ENCODE results near the gene KLRB1.
"Not testable (repeated sequence)": the region's sequence is repeated elsewhere in the genome, so short reads cannot be mapped to it uniquely, and the experiment has no call there.

Gene KLRB1

DNA sequence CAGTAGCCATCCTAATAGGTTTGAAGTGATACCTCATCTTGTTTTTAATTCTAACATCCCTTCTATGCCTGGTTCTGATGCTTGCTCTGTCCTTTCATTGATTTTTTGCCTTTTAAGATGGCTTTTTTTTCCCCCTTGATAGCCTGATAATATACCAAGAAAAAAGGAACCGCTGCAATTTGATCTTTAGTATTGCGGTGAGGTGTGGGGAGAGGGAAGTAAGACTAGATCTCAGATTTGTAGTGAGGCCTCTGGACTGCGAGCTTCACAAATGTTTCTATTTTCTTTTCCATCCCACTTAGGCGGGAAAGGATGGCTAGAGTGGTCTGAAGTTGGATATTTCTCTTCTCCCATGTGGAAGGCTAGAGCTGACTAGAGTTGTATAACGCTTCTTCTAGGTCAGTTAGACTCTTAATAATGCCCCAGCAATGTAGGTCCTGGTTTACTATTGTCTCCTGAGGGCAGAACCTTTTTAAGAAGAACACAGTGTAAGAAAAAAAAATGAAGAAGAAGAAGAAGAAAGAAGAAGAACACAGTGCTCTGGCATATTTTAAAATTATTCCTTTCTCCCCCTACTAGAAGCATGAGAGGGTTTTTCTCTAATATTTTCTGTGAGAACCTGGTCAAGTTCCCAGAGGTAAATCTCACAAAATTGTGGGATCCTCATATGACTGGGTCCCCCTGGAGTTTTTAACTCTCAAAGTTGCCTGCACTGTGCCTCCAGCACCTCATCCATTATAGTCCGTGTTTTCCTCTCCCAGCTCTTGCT lies 11.9 kb upstream of the KLRB1 start:
- no peak for DNase-seq

DNA sequence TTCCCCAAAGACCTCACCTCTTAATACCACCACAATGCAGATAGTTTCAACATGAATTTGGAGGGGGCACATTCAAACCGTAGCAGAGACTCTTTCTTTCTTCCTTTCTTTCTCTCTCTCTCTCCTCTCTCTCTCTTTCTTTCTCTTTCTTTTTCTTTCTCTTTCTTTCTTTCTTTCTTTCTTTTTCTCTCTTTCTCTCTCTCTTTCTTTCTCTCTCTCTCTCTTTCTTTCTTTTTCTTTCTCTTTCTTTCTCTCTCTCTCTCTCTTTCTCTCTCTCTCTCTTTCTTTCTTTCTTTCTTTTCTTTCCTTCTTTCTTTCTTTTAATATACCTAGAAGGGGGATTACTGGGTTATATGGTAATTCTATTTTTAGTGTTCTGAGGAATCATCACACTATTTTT lies 11.2 kb upstream of the KLRB1 start:
- DNase-seq: not testable (repeated sequence)

DNA sequence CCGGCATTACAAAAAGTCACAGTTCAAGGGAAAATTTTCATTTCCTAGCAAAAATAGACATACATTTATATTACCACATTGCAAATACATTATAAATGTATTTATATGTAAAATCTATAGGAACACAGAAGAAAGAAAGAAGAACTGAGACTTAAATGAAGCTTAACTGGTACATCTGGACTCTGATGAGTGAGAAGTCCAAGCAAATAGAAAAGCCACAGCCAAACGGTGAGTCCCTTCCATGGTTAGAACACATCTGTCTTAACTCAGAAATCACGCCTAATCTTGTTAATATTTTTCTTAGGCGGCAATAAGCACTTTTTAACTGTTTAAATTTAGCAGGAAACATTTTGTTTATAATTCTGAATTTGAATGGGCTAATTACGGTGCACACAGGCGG lies 9.4 kb upstream of the KLRB1 start:
- no peak for DNase-seq

DNA sequence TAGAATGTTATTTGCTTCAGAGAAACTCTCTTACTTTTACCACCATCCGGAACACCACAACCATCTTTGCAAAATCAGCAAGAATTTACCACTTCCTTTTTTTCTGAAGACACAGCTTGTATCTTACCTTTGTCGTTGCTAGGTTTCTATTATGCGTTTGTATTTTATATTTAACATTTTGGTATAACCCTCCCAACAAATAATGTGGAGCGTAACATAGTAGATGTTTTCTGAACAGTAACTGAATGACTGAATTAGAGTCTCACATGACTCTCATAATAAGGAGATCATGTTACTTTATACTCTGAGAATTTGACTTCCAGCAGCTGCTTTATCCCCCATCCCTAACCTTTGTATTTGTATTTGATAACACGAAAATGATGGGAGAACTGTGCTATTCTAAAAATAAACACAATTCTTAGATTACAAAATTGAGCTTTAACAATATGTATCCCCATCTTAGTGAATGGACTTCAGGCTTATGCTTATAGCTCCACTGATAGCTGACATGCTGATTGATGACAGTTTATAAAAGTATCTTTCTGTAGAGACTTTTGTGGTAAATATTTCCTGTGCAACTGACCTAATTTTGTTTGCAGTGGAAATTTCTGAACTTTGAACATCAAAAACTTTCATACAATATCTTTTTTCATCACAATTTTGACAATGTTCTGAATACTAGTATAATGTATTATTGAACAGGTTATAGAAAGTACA lies 7.9 kb upstream of the KLRB1 start:
- DNase-seq: peak; percentile 77

DNA sequence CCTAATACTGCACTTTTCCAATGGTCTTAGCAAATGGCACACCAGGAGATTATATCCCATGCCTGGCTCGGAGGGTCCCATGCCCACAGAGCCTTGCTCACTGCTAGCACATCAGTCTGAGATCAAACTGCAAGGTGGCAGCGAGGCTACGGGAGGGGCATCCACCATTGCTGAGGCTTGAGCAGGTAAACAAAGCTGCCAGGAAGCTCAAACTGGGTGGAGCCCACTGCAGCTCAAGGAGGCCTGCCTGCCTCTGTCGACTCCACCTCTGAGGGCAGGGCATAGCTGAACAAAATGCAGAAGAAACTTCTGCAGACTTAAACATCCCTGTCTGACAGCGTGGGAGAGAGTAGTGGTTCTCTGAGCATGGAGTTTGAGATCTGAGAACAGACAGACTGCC lies 2.9 kb upstream of the KLRB1 start:
- DNase-seq: not testable (repeated sequence)

DNA sequence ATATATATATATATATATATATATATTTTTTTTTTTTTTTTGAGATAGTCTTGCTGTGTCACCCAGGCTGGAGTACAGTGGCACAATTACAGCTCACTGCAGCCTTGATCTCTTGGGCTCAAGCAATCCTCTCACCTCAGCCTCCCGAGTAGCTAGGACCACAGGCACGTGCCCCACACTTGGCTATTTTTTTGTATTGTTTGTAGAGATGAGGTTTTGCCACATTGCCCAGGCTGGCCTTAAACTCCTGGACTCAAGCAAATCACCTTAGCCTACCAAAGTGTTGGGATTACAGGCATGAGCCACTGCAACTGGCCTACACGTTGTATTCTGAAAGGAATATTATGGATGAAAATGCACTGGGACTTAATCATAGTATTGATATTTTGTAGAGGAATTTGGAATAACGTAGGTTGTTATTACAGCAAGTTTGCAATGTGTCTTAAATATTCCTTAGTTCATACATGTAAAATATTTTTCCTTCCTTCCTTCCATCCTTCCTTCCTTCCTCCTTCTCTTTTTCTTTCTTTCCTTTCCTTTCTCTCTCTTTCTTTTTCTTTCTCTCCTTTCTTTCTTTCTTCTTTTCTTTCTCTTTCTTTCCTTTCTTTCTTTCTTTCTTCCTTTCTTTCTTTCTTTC lies 862 bp downstream of the KLRB1 start:
- peak; percentile 28 for DNase-seq

DNA sequence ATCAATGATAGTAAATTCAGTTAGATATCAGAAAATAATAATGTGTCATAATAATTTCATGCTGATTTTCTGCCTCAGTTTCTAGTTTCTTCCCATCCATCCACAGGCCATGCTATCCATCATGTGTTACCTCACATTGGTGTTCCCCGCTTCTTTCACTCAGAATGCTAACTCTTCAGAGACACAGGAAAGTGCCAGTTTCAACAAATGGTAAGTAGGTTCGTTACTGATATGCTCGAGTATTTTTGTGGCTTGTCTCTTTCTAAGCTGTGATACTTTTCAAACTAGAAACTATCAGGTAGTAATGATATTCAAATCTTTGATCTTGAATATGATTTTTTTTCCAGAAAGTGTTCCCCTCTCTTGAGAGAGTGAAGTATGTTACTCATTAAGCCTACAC lies 1.5 kb downstream of the KLRB1 start:
- no peak for DNase-seq

DNA sequence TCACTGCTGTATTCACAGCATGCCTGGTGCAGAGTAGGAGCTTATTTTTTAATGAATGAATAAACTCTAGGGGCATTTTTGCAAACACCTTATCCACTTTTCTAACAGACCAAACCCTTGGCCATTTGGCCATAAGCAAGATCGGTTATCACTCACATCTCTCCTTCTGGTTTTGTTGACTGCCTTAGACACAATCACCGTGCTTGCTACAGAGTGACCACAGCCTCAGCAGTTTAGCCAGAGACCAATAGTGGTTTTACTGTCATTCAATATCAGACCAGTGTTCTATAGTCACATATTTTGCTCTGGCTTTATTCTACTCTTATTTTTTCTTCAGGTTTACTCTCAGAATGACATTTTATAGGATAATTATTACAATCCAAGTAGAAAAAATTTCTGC lies 2.2 kb downstream of the KLRB1 start:
- no peak for DNase-seq

DNA sequence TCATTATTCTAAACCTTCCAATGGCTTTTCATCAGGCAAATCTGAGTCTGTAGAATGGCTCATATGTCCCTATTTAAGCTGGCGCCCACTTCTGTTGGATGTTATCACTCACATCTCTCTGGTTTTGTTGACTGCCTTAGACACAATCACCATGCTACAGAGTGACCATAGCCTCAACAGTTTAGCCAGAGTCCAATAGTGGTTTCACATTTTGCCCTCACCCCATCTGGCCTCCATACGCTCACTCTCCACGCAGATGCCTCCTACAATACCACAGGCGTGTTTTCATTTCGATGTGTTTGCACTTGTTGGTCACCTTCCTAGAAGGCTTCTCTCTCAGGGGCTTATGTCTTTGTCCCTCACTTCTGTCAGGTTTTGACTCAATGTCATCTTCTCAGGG lies 3.4 kb downstream of the KLRB1 start:
- no peak for DNase-seq

DNA sequence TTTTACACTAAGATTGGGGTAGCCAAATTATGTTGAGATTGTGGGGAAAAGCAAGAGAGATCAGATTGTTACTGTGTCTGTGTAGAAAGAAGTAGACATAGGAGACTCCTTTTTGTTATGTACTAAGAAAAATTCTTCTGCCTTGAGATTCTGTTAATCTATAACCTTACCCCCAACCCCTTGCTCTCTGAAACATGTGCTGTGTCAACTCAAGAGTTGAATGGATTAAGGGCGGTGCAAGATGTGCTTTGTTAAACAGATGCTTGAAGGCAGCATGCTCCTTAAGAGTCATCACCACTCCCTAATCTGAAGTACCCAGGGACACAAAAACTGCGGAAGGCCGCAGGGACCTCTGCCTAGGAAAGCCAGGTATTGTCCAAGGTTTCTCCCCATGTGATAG lies 7.3 kb downstream of the KLRB1 start:
- not testable (repeated sequence) for DNase-seq

DNA sequence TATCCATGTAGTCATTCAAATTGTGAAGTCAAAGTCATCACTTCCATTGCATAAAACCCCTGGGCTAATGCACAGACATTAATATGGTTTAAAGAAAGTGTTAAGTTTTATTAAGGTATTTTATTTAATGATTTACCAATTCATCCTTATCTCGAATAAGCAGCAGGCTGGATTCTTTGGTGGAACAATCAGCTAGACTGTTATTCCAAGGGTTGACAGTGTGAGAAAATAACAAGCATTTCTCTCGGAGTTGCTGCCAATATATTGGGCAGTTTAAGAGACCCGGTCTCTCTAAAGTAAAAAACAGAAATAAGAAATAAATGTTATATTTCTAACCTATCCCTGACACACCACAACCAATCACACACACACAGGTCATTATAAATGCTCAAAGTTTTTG lies 9.4 kb downstream of the KLRB1 start:
- no peak for DNase-seq

DNA sequence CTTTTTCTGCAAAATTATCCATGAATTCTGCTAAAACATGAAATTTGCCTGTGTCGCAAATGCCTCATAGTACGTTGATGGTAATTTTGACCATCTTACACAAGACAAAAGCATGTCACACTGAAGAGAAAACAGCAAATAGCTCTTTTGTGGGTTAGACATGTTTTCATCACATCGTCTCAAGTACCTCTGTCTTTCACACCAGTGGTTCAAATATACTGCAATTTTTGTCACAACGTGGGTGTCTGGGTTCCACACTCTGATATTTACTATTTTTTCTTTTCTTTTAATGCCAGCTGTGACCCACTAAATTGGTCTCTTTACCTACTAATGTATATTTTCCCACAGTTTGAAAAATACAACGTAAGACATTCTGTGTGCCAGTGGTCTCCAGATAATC lies 10.4 kb downstream of the KLRB1 start:
- no peak for DNase-seq

DNA sequence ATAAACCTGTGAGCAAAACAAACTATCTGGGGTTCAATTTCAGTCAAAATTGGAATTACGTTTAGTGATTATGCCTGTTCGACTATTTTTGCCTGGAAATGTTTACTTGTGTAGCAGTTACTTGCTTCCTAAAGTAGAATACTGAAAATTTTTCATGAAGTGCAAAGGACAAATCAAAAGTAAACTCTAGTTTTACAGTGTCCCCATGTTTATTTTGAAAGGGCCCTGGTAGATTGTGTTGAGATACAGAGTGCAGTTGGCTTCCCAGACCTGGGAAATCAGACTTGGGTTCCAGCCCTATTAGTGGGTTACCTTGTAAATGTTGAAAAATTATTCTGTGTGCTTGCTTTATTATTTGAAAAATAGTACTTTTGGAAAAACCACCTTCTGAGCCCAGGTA lies 17.3 kb downstream of the KLRB1 start:
- no peak for DNase-seq

DNA sequence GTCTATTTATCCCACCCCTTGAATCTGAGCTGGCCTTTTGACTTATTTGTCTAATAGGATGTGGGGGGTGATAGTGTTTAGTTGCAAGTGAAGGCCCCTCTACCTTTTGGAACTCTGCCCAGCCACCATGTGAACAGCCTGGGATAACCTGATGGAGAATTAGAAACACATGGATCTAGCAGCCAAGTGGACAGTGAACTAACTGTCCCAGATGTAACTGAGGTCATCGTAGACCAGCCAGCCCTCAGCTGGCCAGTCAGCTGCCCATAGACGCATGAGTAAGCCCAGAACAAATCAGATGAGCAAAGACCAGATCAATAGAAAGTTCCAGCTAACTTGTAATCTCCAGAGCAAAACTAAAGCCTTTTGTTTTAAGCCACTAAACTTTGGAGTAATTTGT lies 19.0 kb downstream of the KLRB1 start:
- no peak for DNase-seq

DNA sequence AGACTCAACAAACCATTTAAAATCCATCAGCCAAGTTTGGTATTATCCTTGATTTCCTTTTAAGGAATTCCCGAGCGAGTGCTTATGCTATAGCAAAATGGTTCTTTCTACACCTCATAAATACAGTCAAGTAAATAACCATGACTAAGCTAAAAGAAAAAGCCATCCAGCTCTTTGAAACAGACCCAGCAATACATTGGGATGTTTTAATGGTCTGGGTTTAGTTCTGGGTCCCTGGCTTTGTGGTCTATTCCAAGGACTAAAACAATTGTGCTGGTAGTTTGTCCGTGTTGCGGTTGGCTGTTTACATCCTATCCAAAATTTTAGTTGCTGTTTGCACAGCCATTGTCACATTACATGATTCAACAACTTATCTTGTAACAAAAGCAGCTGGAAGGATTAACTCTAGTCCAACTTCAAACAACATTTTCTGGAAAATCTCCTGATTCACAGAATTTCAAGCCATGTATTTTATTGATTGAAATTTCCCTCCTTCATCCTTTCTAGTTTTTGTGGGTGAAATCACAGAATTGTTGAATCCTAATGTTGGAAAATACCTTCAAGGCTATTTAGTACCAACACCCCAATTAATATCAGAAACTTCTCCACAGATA lies 19.6 kb downstream of the KLRB1 start:
- DNase-seq: no peak

DNA sequence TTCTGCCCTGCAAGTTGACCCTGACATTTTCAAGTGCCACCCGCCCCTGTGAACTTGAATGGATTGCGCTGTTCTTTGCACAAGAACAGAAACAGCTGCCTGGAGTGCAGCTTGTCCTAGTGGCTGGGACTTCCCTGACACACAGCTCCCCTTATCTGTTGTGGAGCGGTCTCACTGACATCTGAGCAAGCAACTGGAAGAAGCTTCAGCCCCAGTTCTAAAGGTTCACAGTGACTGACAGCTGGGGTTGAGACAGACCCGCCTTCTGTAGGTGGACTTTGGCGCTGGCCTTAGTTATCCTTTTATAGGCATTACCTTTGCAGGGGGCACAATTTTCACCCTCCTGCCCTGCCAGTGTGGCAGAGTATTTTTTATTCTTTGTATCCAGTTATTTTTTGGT lies 30.0 kb downstream of the KLRB1 start:
- not testable (repeated sequence) for DNase-seq

DNA sequence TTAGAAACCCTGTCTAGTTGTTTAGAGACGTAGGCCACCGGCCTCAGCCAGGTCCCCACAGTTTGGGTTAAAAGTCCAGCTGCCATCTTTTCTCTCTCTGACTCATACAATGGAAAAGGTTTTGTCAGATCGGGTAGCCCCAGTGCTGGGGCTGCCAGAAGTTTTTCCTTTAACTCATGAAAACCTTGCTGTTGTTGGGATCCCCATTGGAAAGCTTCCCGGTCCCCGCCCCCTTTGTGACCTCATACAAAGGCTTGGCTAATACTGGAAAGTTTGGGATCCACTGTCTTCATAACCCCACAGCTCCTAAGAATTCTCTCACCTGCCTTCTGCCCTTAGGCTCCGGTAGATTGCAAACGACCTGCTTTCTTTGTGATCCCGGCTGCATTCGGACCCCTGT lies 40.6 kb downstream of the KLRB1 start:
- DNase-seq: not testable (repeated sequence)

DNA sequence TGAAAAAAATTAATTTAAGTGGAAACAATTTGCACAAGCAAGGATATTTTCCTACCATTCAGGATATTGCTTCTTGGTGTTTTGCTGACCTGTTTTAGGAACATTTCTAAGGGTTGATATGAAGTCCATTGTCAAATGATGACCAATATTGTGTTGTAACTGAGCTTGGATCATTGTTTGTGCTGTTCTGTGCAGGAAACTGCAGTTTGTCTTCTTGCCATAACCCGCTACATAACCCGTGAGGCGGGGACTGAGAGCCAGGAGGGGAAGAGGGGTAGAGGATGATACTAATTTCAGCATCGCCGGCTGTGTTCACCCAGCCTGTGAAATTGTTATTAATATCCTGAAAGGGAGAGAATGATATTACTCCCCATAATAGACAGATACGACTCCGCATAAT lies 41.6 kb downstream of the KLRB1 start:
- DNase-seq: not testable (repeated sequence)

DNA sequence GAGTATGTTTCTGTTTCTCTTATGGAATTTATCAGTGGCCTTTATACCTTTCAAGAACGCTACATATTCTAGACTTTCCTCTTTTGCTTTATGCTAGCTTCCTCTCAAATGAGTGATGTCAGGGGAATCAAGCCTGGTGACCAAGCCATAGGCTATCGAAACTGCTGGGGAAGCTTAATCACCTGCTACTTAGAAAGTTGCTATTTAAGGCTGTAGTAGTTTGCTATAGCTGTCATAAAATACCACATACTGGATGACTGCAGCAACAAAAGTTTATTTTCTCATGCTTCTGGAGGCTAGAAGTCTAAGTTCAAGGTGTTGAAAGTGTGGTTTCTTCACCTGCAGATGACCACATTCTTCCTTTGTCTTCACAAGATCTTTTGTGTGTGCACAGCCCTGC lies 43.3 kb downstream of the KLRB1 start:
- DNase-seq: not testable (repeated sequence)

DNA sequence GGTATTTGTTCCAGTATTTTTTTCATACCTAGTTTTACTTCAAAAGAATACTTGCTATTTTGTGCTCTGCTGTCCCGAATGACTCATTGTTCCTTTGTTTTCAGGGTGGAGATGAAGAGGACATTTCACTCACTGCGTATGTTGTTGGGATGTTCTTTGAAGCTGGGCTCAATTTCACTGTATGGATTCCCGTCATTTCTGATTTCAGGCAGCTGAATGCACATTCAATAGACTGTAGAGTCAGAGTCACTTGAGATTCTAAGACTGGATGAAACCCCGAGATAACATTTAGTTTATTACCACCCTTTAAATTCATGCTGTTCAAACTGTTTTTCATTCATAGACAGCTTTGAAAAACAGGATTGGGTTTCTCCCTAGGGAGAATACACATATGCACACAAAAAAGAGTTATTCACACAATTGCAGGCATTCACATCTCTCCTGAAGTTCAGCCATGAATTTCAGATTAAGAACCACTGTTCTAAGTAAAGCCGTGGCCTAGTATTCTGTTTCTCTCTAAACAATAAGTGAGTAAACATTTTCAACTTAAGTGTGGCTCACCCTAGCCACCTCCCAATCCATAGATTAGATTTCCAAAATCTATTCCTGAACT lies 44.8 kb downstream of the KLRB1 start:
- DNase-seq: not testable (repeated sequence)

DNA sequence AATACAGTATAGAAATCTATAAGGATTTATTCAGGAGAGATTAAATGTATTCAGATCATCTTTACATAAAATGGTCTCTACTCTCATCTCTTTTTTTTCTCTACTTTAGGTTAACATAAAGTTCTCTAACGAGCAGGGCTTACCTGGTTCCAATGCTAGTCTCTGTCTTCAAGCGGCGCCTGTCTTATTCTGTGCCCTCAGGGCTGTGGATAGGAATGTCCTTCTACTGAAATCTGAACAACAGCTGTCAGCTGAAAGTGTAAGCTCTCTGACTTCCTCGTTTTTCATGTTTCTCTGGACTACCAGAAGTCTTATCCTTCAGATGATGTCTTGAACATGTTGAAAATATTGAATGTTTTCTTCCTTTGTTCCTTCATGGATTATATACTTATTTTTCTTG lies 62.2 kb downstream of the KLRB1 start:
- not testable (repeated sequence) for DNase-seq

All from CD4-positive, alpha-beta T cell treated with Interleukin-21 for 1 hour (primary cell).